Endodermal cell (in vitro differentiated cells): ENCODE data around the gene MED22. TPM values are rescaled to one million over a fixed set of nuclear protein-coding genes. Genes with fewer than 3 reads are reported as not detected.
A peak's percentile ranks its signal among the peaks of the same experiment; 100 is the strongest.

ENCODE experiments used
- DNase-seq: peaks from one replicate; pipeline ENCODE4 v3.0.0-alpha.2; 2017
- H3K27ac ChIP-seq: 2 replicates; pipeline ENCODE4 v1.5.1; 2013; ENCODE audit warnings: mild to moderate bottlenecking, low read depth, low read length, moderate library complexity
- H3K27me3 ChIP-seq: 2 replicates; pipeline ENCODE4 v1.6.1; 2013; ENCODE audit warnings: mild to moderate bottlenecking, low read length, moderate library complexity; ENCODE audit not compliant: insufficient read depth, control insufficient read depth, poor library complexity, severe bottlenecking
- H3K36me3 ChIP-seq: 2 replicates; pipeline ENCODE4 v1.7.0; 2013; ENCODE audit warnings: mild to moderate bottlenecking, low read length, moderate library complexity; ENCODE audit not compliant: control insufficient read depth, insufficient read depth
- H3K4me1 ChIP-seq: one replicate; pipeline ENCODE4 v1.7.0; 2013; ENCODE audit warnings: low read length; ENCODE audit not compliant: control insufficient read depth, insufficient read depth
- H3K4me3 ChIP-seq: 2 replicates; pipeline ENCODE4 v1.5.1; 2013; ENCODE audit warnings: mild to moderate bottlenecking, low read length, moderate library complexity
- H3K9ac ChIP-seq: 2 replicates; pipeline ENCODE4 v1.6.1; 2013; ENCODE audit warnings: mild to moderate bottlenecking, low read length, moderate library complexity; ENCODE audit not compliant: poor library complexity, severe bottlenecking; ENCODE audit errors: extremely low read depth
- H3K9me3 ChIP-seq: 2 replicates; pipeline ENCODE4 v1.6.1; 2013; ENCODE audit warnings: mild to moderate bottlenecking, low read length, moderate library complexity; ENCODE audit not compliant: control insufficient read depth
- H3K27ac Mint-ChIP-seq: 2 replicates; pipeline ENCODE4 v1.8.0; 2020; ENCODE audit warnings: mixed read lengths
- H3K27me3 Mint-ChIP-seq: 2 replicates; pipeline ENCODE4 v1.8.0; 2021; ENCODE audit warnings: mild to moderate bottlenecking, mixed read lengths; ENCODE audit not compliant: insufficient read depth
- H3K36me3 Mint-ChIP-seq: 2 replicates; pipeline ENCODE4 v1.8.0; 2020; ENCODE audit warnings: low read depth, mixed read lengths
- H3K4me1 Mint-ChIP-seq: 2 replicates; pipeline ENCODE4 v1.8.0; 2020; ENCODE audit warnings: mixed read lengths
- H3K4me3 Mint-ChIP-seq: 2 replicates; pipeline ENCODE4 v1.8.0; 2020; ENCODE audit warnings: mild to moderate bottlenecking, moderate library complexity, mixed read lengths
- H3K9me3 Mint-ChIP-seq: 2 replicates; pipeline ENCODE4 v1.8.0; 2020; ENCODE audit warnings: mild to moderate bottlenecking, mixed read lengths
- CTCF ChIP-seq: fragments of 200-600 bp; sonication (generic); conservative IDR thresholded peaks from 2 replicates; pipeline ENCODE4 v1.5.0; 2021; ENCODE audit warnings: antibody characterized with exemption, mild to moderate bottlenecking
- WGBS, 2 experiments: methylation state at CpG; one replicate each; pipeline versions ENCODE4 v1.1.5 to v1.1.7; 2013; ENCODE audit warnings: missing lambda C conversion rate in 2 of 2, mixed read lengths in 1 of 2; ENCODE audit not compliant: insufficient coverage in 1 of 2, insufficient read length in 1 of 2; 5-methylcytosine and 5-hydroxymethylcytosine counted together
- total RNA-seq, 2 donors: library from RNA; stranded (reverse); fragmentation: NEBNext Ultra II Directional in 1 of 2; extraction: Animal tissue kit (Norgen Biotek cat#: 25700) in 1 of 2; gene quantifications; 2 replicates in 1 of 2; 3 replicates in 1 of 2; pipeline ENCODE4 v1.2.1, GENCODE V29; 2021

The MED22 gene
- total RNA-seq, 2 donors from 2014 or later = 54.6 to 57.3 TPM

- DNase-seq = no peak
- no peaks in the 10 kb centered on the region for H3K9me3 Mint-ChIP-seq
- WGBS, 2 experiments = 18 to 28% methylated on average over 12 to 25 of the region's 25 CpGs
- H3K4me3 Mint-ChIP-seq = peak overlapping the region; percentile 98
- H3K9ac ChIP-seq = peak overlapping the region; percentile 98
- H3K4me1 Mint-ChIP-seq = peaks cover 24% of the 10 kb centered on the region
- peak overlapping the region; percentile 83 for H3K4me3 ChIP-seq
- no peaks in the 10 kb centered on the region for H3K9me3 ChIP-seq
- no peaks in the 10 kb centered on the region for H3K4me1 ChIP-seq
- H3K27ac Mint-ChIP-seq = peak overlapping the region; percentile 99
- no peak for TF ChIP-seq CTCF
- peak overlapping the region; percentile 95 for H3K27ac ChIP-seq
- peaks cover 79% of the 10 kb centered on the region for H3K36me3 Mint-ChIP-seq
- no peaks in the 10 kb centered on the region for H3K27me3 Mint-ChIP-seq
- no peaks in the 10 kb centered on the region for H3K27me3 ChIP-seq
- peaks cover 71% of the 10 kb centered on the region for H3K36me3 ChIP-seq
Measured at GRCh38 chr9:133348718-133349573, 1.0 kb upstream of the MED22 start.

GRCh38 chr9:133347515-133347984, 381 bp downstream of the MED22 start:
- Mint-ChIP-seq H3K27me3 (no peaks in the 10 kb centered on the region), H3K4me3 (peak overlapping the region; percentile 98), H3K9me3 (no peaks in the 10 kb centered on the region), H3K27ac (peak overlapping the region; percentile 99), H3K4me1 (peaks cover 24% of the 10 kb centered on the region), H3K36me3 (peaks cover 80% of the 10 kb centered on the region)
- H3K36me3 ChIP-seq = peaks cover 75% of the 10 kb centered on the region
- peak; percentile 75 for DNase-seq
- no peaks in the 10 kb centered on the region for H3K9me3 ChIP-seq
- H3K4me3 ChIP-seq = peak overlapping the region; percentile 86
- no peaks in the 10 kb centered on the region for H3K27me3 ChIP-seq
- H3K4me1 ChIP-seq = no peaks in the 10 kb centered on the region
- H3K9ac ChIP-seq = peak overlapping the region; percentile 98
- peak; percentile 7 for TF ChIP-seq CTCF
- WGBS, 2 experiments = 0% methylated on average over 3 to 36 of the region's 41 CpGs
- H3K27ac ChIP-seq = peak overlapping the region; percentile 63

GRCh38 chr9:133346021-133346785, 1.7 kb downstream of the MED22 start:
- H3K36me3 Mint-ChIP-seq = peaks cover 76% of the 10 kb centered on the region
- Histone ChIP-seq H3K9me3 (no peaks in the 10 kb centered on the region), H3K36me3 (peaks cover 68% of the 10 kb centered on the region), H3K4me1 (no peaks in the 10 kb centered on the region), H3K9ac (peak overlapping the region; percentile 83), H3K4me3 (peak overlapping the region; percentile 86), H3K27ac (no peak overlapping the region), H3K27me3 (no peaks in the 10 kb centered on the region)
- H3K27me3 Mint-ChIP-seq = no peaks in the 10 kb centered on the region
- WGBS, 2 experiments = 85% methylated on average over 8 to 15 of the region's 15 CpGs
- H3K27ac Mint-ChIP-seq = peak overlapping the region; percentile 90
- no peak for TF ChIP-seq CTCF
- DNase-seq = no peak
- no peaks in the 10 kb centered on the region for H3K9me3 Mint-ChIP-seq
- H3K4me1 Mint-ChIP-seq = peaks cover 24% of the 10 kb centered on the region
- H3K4me3 Mint-ChIP-seq = peak overlapping the region; percentile 98
